CD4-positive, alpha-beta T cell treated with Interleukin-10 for 1 hour (primary cell): ENCODE measurements around the gene PPP1R18.
A peak's percentile ranks its signal among the peaks of the same experiment; 100 is the strongest.
"Not testable (repeated sequence)": the region's sequence is repeated elsewhere in the genome, so short reads cannot be mapped to it uniquely, and the experiment has no call there.

Experiments
- DNase-seq: peaks from one replicate; pipeline ENCODE4 v3.0.0-alpha.2; 2020

PPP1R18 gene

DNA sequence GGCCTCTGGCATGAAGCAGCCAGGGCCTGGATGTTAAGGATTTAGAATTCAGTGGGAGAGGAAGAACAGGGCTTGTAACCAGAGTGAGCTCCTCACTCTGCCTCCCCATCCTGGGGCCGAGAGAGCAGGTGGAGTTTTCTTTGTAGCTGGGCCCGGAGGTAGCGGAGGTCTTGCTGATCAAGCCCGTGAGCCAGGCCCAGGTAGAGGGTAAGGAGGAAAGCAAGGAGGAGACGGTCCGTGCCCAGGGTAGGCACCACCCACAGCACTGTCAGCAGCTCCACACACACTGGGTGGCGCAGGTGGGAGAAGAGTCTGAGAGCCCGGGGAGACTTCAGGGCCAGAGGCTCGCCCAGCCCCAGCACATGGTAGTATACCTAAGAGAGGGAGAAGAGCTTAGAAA, 2.1 kb upstream of the PPP1R18 start:
- DNase-seq: no peak

DNA sequence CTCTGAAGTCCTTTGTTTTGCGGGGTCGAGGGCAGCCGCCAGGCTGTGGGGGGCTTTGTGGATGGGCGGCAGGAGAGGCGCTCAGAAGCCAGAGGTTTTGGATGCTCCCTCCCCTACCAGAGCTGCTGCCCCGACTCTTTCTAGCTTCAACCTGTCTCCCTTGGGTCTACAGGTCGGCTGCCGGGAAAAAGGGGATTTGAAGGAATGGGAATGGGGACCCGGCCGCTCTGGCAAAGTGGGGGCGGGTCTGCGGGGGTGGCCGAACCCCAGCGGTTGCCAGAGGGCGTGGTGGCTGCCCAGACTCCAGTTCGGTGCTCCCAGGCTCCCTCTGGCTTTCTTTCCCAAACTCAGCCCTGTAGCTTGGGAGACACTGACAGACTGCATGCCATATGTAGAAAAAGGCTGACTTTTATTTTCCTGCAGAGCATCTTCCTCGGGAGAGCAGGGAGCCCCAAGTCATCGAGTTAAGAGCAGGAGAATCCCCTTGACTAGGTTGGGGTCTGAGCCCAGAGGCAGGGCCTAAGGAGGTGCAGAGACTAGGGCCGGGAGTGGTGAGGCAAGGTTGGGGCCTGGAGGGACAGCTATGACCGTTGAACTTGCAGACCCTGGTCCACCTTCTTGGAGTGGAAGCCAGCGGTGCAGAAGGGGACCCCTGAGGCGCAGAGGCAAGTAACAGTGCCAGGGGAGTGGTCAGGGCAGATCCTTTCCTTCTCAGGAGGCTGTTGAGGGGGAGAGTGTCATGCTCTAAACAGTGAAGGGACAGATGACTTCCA, 1.4 kb upstream of the PPP1R18 start:
- no peak for DNase-seq

DNA sequence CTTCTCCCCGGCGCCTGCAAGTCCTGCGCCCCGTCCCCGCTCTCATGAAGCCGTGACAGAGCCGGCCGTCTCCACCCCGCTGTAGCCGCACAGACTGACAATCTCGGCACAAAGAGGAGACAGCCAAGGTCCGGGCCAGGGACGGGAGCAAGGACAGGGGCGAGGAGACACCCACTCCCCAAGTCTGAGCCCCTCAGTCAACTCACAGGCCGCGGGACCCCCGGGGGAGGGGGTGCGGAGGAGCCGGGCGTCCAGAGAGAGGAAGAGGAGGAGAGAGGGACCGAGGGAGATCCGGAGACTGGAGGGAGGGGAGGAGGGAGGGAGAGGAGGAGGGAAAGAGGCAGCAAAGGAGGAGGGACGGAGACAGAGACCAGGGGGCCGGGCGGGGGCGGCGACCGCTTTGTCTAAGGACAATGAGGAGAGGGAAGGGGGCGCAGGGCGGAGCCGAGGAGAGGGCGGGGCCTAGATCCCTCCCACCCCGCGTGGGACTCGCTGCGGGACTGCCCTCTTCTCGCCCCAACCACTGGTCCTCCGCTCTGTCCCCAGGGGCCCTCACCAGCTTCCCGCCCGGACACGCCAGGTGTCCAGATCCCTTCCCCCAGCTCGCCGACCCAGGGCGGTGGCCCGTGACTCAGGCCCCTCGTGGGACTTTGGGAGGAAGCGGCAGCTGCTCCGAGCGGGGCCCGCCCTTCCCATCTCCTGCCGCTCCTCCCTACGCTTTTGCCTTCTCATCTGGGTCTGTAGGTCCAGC, 638 bp upstream of the PPP1R18 start:
- DNase-seq: peak; percentile 81

DNA sequence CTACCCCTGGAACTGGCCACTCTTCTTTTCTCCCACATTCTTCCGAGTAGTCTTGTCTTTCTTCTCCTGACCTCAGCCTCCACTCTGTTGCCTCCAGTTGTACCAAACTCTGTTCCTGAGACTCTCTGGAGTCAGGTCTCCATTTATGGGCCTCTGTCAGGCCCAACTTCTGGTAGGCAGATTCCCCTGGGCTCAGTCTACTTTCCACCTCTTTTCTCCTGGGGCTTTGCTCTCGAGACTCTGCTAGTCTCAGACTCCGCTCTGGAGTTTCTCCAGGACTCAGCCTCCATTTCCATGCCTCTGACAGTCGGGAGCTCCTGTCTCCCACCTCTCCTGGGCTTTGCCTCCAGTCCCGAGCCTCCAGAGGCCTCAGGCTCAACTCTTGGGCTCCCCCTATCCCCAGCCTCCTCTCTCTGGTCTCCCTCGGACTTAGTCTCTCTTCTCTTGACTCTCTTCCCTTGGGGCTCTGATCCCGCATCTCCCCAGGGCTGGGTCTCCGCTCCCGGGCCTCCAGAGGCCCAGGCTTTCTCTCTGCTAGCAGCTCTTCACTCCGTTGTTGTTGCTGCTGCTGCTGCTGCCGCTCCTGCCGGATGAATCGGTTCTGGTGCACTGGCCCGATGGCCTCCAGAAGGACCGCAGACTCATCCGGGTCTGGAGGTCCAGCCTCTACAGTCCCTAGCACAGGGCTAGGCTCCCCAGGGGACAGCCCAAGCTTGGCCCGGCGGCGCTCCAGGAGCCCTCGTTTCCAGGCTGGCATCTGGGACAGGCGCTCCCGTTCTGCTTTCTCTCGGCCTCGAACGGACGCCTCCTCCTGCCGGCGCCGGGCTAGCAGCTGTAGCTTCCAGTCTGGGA, 1.1 kb downstream of the PPP1R18 start:
- DNase-seq: no peak

DNA sequence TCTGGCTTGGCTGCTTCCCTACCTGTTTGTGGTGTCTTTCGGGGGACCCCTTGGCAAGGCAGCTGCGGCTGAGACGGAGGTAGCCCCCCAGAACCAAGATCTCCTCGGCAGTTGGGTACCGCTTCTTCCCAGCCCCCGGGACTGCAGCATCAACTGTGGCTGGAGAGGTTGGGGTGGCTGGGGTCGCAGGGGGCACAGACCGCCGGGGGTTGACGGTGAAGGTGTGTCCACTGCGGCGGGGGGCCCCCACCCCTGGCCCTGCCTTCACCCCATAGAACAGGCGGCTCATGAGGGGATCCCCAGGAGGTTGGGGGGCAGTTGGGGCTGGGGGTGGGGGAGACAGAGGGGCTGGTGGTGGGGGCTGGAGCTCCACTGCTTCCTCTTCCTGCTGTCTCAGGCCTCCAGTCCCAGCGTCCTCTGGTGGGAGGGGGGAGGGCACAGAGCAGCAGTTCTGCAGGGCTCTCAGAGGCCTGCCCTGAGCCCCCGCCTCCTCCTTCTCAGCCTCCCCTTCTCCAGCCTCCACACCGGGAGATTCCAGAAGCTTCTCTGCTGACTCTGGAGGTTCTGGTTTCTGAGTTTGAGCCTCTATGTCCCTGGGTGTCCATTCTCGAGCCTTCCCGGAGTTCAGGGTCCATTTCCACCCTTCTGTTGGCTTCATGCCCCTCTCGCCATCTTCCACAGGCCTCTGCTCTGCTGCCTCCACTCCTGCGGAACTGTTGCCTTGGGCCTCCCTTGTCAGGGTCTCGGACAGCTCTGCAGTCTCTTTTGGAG, 1.9 kb downstream of the PPP1R18 start:
- peak; percentile 61 for DNase-seq

DNA sequence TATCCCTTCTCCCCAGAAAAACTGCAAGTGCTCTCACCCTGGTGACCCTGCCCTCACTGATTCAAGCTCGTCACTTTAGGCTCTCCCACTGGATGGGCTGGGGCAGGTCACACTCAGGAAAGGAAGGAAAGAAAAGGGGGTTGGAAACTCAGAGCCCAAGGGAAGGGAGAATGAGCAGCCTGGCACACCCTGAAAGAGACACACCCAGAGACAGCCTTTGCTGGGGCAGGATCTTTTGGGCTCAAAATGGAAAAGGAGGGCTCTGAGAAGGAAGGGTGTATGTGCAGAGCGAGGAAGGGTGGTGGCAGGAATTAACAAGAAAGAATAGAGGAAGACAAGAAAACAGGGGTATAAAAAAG, 2.5 kb downstream of the PPP1R18 start:
- no peak for DNase-seq

DNA sequence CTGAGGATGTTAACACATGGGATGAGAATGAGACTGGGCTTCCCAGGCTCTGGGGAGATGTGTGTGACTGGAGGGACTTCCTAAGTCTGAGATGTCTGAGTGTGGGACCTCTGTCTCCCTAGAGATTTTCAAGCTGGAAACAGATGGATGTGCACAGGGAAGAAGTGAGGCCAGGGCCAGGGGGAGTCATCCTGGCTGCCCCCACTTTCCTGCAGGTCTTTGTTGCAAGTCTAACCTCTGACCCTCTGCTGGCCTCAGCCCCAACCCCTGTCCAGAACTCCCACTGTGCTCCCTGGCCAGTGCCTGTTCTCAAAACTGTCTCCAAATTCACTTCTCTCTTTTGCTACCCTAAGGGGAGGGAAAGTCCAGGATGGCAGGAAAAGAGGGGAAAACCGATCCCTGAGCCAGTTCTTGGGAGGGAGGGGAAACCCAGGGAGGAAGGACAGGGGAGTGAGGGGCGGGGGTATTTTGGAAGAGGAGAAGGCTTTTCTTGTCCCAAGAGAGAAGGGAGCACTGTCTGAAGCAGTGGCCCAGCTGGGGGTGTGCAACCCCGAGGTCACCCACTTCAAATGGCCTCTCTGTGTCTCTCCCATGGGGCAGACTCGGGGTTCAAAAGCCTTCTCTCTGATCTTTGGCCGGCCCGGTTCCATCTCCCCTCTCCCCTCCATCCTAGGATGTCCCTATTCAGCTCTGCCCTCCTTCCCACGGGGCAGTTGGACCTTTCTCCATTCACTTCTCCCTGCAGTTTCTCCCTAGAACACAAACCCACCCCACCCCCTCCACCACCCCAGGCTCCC, 3.1 kb downstream of the PPP1R18 start:
- no peak for DNase-seq

DNA sequence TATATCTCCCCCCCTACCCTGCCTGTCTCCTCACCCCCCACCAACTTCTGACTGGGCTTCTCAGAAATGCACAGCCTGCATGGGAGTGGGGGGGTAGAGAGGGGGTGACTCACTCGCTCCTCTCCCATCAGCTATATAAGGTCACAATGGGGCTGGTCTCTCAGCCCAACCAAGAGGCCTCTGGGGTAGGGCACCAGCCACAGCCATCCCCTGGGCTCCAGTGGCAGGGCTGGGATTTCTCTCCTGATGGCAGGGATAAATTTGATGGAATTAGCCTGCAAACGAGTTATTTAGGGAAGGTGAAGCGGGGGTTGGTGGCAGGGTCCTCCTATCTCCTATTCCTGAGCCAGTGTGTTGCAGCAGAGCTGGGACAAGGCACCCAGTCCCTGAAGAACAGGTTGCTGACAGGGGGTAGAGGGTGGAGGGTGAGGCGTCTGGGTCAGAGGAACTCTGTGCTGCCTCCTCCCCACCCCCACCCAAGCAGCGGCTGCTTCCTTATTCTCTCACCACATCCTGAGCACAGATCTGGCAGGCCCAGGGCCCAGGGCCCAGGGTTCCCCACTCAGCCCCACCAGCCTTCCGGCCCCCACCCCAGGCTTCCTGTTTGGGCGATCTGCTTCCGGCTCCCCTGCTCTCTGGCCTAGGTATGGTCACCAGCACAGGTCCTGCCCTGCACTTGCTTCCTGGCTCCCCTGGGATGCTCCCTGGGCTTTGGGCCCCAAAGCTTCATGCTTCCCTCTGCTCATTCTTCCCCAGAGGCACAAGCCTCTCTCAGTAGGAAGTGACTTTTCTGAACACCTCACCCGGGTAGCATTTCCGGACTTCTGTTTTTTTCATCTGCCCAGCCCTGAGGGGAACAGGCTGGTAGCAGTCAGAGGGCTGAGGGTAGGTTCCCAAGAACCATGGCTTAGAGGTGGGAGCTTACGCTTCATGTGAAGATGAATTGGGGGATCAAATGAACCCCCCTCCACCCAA, 4.0 kb downstream of the PPP1R18 start:
- DNase-seq: peak; percentile 90

DNA sequence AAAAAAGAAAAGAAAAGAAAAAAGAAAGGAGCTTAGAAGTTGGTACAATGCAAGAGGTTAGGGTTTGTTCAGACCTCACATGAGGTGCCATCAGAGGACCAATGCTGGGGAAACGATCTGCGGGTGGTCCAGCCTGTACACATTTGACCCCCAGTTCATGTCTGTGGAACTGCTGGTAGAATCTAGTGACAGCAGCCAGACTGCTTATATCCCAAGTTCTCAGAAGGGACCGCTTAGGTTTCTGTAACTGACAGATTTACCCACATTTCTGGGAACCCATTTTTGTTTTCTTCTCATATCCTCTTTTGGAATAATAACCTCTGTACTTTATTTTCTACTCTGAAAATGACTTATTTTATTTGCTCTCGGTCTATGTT, 4.7 kb downstream of the PPP1R18 start:
- DNase-seq: no peak

DNA sequence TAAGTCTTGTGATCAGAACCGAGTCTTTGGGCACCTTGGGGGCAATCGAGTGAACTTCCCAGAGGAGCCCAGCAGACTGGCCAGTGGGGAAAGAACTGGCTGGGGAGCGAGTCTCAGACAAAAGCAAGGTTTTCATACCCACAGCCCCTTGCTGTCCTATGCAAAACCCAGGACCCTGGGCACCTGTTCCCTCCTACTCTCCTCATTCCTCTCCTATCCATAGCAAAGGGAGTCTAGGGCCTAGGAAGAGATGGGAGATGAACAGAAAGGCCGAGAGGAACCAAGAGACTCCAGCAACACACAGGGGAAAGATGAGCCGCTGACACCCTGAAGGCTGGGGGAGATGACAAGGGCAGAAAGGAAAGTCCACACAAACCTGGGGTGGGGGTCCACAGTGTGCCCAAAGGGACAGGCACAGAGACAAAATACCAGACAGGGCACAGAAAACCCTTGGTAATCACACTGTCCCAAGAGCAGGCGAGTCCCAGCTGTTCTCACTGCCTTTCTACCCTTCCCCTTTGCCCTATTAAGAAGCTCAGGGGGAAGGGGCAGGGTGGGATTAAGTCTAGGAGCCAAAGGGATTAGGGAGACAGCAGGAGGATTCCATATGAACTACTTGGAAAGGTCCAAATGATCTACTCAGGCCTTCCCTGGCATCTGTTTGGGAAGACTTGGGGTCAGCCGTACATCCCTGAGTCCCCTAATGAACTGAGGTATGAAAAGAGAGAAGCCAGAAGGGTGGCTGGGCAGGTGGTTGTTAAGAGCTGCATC, 6.5 kb downstream of the PPP1R18 start:
- DNase-seq: no peak

DNA sequence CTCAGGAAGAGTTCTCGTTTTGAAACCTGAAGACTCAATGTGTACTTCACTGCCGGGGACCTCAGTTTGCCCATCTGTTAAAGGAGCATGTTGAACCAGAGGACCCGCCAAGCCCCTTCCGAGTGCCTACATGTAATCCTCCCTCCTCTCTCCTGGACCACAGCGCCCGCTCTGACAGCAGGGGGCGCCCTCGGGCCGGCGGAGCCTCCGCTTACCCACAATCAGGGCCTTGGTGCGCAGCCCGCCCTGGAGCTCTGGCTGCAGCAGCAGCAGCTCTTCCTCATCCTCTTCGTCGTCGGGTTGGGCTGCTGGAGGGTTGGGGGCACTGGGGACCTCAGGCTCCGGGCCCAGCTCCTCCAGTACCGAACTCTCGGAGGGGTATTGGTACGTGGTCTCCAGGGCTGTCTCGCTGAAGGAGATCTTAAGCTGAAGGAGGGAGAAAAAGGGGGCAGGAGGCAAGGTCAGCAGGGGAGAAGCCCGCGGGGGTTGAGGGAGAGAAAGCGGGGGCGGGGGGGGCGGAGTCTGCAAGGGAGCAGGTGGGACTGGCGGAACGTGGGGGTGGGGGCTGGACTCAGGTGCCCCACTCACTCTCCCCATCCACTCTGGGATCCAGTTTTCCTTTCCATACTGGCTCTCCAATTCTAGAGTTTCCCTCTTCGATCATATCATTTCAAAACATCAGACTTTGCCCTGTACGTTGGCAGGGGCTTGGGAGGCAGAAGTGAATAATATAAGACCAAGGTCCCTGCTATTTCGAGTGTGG, 7.3 kb downstream of the PPP1R18 start:
- peak; percentile 93 for DNase-seq

DNA sequence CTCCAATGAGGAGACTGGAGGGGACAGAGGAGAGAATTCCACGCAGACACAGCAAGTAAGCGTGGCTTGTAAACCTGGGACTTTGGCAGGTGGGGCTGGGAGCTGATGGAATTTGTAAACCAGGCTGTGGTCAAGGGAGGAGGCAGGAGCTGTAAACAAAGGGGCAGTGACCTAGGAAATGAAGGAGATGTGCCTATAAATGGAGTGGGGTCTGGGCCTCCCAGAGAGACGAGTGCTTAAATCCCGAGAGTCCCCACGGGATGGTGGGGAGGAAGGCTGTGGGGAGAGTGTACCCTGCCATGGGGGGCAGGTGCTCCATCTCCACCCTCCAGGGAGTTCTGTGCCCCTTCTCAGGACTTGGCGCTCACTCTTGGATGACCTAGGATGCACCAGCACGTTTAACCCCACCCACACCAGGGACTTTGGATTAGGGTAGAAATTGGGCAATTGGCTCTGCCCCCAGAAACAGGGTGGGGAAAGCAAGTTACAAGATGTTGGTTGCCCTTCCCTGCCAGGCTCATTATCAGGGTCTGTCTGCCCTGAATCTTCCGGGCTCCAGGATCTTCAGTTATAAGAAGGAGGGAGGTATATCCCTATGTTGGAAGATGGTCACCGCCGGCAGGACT, 9.7 kb downstream of the PPP1R18 start:
- no peak for DNase-seq

DNA sequence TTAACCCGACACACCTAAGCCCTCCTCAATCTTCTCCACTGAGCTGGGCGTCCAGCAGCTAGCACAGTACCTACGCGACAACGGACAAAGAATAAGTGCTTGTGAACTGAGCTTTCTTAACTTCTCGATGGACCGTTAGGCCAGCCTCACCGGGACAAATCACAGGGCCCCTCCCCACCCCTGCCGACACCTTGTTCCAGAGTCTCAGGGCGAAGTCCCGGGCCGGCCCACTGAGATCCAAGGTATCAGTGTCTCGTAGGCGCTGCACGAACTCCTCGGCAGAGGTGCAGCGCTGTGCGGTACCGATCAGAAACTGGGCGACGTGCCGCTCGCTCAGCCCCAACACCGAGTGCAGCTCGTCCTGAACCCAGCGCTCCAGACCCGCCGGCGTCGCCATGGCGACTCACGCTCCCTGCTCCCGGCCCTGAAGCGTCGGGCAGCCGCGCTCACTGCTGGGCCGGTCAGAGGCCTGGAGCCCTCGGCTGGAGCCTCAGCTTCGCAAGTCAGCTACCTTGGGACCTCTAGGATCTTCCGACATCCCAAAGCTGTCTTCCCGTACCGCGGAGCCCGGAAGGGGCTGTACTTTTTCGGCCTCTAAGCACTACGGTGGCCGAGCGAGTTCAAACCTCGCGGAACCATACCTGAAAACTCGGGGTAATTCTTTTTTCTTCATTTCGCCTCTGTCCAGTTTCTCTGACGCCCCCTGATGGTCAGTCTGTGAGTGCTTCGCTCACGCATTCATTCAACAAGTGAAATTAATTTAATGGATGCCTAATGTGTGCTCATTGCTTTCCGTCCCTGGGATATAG, 13.8 kb downstream of the PPP1R18 start, which contains the start of gene DHX16:
Gene DHX16, minus strand, starts transcription at position 562 of the 809 bp plus-strand sequence. Its CDS starts 165 bp downstream, at position 397.
- DNase-seq: peak; percentile 94

DNA sequence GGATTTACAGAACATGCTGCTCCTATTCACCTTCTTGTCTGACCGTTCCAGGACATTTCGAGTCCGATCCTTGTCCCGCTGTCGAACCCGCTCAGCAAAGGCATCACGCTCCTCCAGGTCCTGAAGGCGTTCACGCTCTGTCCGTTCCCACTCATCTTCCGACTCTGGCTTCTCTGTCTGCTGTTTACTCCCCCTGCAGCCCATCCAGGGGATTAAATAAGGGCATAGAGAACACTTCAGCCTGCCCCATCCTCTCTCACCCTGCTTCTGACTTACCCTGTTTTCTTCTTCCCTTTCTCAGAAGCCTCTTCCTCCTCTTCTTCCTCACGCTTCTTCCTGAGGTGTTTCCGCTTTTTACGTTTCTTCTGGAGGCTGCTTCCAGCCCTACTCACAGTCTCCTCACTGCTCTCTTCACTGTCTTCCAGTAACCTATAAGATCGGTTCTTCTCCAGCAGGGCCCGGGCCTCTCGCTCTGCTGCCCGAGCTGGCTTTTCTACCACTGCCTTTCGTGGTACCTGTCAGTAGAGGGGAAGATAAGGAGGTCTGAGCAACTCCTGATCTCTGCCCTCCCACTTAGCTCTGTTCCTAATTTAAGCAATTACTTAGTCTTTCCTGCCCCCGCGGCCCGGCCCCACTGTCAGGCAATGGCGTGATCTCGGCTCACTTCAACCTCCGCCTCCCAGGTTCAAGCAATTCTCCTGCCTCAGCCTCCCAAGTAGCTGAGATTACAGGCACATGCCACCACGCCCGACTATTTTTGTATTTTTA, 15.5 kb downstream of the PPP1R18 start:
- no peak for DNase-seq

DNA sequence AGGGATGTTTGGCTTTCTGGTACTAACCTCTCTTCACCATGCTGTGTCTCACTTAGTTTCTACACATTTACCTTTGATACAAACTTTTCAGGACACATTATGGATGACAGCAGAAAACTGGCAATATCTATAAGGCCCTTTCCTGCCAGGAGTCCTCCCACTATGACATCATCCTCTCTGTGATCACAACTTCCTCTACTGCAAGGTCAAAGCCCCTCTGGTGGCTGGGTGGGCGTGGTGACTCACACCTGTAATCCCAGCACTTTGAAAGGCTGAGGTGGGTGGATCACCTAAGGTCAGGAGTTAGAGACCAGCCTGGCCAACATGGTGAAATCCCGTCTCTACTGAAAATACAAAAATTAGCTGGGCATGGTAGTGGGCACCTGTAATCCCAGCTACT, 20.1 kb downstream of the PPP1R18 start:
- DNase-seq: not testable (repeated sequence)

DNA sequence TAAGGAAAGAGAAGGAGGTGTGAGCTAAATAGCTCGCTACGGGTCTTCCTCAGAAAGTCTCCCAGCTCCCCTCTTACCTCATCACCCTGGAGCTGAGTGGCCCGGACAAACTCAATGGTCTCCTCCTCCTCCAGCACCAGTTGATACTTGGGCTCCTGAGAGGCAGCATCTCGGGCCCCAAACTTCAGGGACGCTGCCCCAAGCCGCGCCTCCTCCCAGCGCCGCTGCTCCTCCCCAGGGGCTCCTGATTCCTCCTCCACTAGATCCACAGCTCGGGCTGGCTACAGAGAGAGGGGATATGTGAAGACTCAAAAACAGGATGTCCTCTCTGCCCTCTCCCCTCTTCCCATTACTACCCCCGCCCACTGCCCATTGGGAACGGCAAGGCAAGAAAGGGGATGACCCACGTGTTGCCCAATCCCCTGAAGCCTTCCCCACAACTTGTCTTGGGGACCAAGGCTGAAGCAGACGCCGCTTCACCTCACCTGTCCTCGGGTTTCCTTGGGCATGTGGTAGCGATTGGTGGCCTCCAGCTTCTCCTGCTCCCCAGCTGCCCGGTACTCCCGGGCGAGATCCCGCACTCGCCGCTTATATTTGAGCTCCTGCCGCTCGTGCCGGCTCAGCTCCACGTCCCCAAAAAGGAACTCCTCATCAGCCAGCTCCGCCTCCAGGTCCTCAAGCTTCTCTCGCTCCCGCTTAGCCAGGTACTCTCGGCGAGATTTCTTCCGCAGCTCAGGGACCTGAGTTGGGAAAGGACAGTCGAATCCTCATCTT, 21.3 kb downstream of the PPP1R18 start:
- no peak for DNase-seq
